Measurements from ENCODE around the gene KIF13A. TPM values are rescaled to one million over a fixed set of nuclear protein-coding genes. Genes with fewer than 3 reads are reported as not detected.

Gene KIF13A
- total RNA-seq, 1 experiment from 2014 or later: 49.3 TPM

DNA sequence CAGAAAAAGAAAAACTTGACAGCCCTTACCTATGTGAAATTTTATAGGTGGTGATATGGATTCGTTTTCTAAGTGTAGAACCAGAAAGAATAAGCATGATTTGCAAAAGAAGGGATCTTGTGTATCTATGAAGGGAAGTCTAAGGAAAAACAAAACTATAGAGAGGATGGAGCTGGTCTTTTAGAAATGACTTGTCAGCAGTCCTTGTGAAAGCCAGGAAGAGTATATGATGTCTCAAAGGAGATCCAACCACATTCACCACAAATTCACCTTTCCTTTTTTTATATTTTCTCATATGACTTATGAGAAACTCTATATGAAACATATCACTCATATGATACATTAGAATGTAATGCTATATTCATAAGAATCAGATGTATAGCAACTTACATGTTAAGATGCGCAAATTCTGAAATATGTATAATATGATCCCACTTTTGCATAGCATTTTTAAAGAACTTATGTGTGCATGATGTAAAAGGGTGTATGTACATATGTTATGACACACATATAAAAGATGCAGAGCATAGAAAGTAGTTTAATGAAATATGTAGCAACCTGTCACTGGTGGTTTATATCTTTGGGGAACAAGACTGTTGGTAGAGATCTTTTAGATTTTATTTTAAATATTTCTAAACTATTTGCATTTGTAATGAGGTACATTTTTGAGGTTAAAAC is 188.8 kb downstream of the KIF13A start:
- H3K4me1 ChIP-seq (ENCODE audit: control insufficient read depth, insufficient read depth, low read length): no peaks in the 10 kb centered on the region
- TF ChIP-seq SIN3A (IDR thresholded peaks at IDR 0.05; ENCODE audit: borderline replicate concordance, insufficient read depth, low read depth, low read length) (no peak), TCF7L2 (IDR thresholded peaks at IDR 0.05; ENCODE audit: low read depth, low read length) (no peak)
- TF ChIP-seq, protein P1, sequence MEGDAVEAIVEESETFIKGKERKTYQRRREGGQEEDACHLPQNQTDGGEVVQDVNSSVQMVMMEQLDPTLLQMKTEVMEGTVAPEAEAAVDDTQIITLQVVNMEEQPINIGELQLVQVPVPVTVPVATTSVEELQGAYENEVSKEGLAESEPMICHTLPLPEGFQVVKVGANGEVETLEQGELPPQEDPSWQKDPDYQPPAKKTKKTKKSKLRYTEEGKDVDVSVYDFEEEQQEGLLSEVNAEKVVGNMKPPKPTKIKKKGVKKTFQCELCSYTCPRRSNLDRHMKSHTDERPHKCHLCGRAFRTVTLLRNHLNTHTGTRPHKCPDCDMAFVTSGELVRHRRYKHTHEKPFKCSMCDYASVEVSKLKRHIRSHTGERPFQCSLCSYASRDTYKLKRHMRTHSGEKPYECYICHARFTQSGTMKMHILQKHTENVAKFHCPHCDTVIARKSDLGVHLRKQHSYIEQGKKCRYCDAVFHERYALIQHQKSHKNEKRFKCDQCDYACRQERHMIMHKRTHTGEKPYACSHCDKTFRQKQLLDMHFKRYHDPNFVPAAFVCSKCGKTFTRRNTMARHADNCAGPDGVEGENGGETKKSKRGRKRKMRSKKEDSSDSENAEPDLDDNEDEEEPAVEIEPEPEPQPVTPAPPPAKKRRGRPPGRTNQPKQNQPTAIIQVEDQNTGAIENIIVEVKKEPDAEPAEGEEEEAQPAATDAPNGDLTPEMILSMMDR (IDR thresholded peaks at IDR 0.05): no peak
- peaks cover 16% of the 10 kb centered on the region for H3K36me3 ChIP-seq (ENCODE audit: control insufficient read depth, insufficient read depth, low read length)
- DNase-seq (ENCODE audit: low read depth, low spot score): no peak
- no TSS peak for BruUV-seq (replicated peaks)
- H3K27ac ChIP-seq (ENCODE audit: low read length): no peak overlapping the region
- in situ Hi-C loops (cut with HindIII; ENCODE audit: low pct_unique_long_range_greater_than_20kb, low sequenced_read_pairs): no loop called here
- ChIA-PET CTCF (no interaction called here), POLR2A (no interaction called here)
- intact Hi-C loops (cut with micrococcal nuclease; ENCODE audit: unreplicated experiment): no loop called here
- no peak overlapping the region for H3K4me3 ChIP-seq (ENCODE audit: low read depth in 2 of 2, low read length in 2 of 2)
- no peaks in the 10 kb centered on the region for H3K9me3 ChIP-seq (ENCODE audit: control insufficient read depth, insufficient read depth, low read depth, low read length)
- no peaks in the 10 kb centered on the region for H3K27me3 ChIP-seq (ENCODE audit: control insufficient read depth, insufficient read depth, low read length)
- ATAC-seq: no peak

DNA sequence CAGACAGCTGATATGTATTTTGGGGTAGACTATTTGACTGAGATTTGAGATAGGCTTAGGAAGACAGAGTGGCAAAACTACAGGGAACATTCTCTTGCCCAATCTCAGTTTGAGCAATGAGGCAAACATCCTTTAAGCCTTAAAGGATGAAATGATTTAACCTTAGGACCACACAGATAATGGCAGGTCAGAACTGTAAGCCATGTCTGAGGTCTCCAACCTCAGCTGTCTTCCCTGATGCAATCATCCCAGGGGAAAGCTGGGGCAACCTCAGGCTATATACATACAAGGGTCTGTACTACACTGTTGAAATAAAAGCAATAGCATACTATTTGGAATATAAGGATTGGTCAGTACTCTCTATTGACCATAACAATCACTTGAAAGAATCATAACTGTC is 196.9 kb downstream of the KIF13A start:
- POLR2A ChIA-PET: no interaction called here
- H3K36me3 ChIP-seq (ENCODE audit: control insufficient read depth, insufficient read depth, low read length): peaks cover 4% of the 10 kb centered on the region; the same call in 1 of the 2 replicates
- no peak for DNase-seq (ENCODE audit: low read depth, low spot score)
- CTCF ChIA-PET: no interaction called here
- H3K27me3 ChIP-seq (ENCODE audit: control insufficient read depth, insufficient read depth, low read length): no peaks in the 10 kb centered on the region
- BruUV-seq (replicated peaks): no TSS peak
- intact Hi-C loops (cut with micrococcal nuclease; ENCODE audit: unreplicated experiment): no loop called here
- no peak for ATAC-seq
- H3K9me3 ChIP-seq (ENCODE audit: control insufficient read depth, insufficient read depth, low read depth, low read length): no peaks in the 10 kb centered on the region
- no peak overlapping the region for H3K27ac ChIP-seq (ENCODE audit: low read length)
- no peaks in the 10 kb centered on the region for H3K4me1 ChIP-seq (ENCODE audit: control insufficient read depth, insufficient read depth, low read length)
- TF ChIP-seq TCF7L2 (IDR thresholded peaks at IDR 0.05; ENCODE audit: low read depth, low read length) (no peak), POLR2AphosphoS5 (IDR thresholded peaks at IDR 0.05; ENCODE audit: low read depth, low read length) (no peak), SIN3A (IDR thresholded peaks at IDR 0.05; ENCODE audit: borderline replicate concordance, insufficient read depth, low read depth, low read length) (no peak)
- TF ChIP-seq, protein P1 (IDR thresholded peaks at IDR 0.05): no peak
- TF ChIP-seq, protein P2, sequence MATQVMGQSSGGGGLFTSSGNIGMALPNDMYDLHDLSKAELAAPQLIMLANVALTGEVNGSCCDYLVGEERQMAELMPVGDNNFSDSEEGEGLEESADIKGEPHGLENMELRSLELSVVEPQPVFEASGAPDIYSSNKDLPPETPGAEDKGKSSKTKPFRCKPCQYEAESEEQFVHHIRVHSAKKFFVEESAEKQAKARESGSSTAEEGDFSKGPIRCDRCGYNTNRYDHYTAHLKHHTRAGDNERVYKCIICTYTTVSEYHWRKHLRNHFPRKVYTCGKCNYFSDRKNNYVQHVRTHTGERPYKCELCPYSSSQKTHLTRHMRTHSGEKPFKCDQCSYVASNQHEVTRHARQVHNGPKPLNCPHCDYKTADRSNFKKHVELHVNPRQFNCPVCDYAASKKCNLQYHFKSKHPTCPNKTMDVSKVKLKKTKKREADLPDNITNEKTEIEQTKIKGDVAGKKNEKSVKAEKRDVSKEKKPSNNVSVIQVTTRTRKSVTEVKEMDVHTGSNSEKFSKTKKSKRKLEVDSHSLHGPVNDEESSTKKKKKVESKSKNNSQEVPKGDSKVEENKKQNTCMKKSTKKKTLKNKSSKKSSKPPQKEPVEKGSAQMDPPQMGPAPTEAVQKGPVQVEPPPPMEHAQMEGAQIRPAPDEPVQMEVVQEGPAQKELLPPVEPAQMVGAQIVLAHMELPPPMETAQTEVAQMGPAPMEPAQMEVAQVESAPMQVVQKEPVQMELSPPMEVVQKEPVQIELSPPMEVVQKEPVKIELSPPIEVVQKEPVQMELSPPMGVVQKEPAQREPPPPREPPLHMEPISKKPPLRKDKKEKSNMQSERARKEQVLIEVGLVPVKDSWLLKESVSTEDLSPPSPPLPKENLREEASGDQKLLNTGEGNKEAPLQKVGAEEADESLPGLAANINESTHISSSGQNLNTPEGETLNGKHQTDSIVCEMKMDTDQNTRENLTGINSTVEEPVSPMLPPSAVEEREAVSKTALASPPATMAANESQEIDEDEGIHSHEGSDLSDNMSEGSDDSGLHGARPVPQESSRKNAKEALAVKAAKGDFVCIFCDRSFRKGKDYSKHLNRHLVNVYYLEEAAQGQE (IDR thresholded peaks at IDR 0.05; ENCODE audit: insufficient read depth in 1 of 2, low read depth in 2 of 2, low read length in 1 of 2): no peak
- no peak overlapping the region for H3K4me3 ChIP-seq (ENCODE audit: low read depth in 2 of 2, low read length in 2 of 2)
- in situ Hi-C loops (cut with HindIII; ENCODE audit: low pct_unique_long_range_greater_than_20kb, low sequenced_read_pairs): no loop called here

Data from Panc1 (cell line).